HG03342 (cell line): ENCODE results near the gene MRTFA.

ENCODE experiments used
- ATAC-seq: cut with Tn5 transposase; IDR thresholded peaks from one replicate; pipeline ENCODE4 v1.9.1; 2021; ENCODE audit warnings: mild to moderate bottlenecking, moderate library complexity; ENCODE audit not compliant: unreplicated experiment

MRTFA gene

GRCh38 chr22:40415531-40416266 is 220.8 kb downstream of the MRTFA start:
- no peak for ATAC-seq

- ATAC-seq, result no peak
Measured at GRCh38 chr22:40414838-40415505, 221.5 kb downstream of the MRTFA start.

- ATAC-seq, result no peak
Measured at GRCh38 chr22:40414311-40414710, 222.2 kb downstream of the MRTFA start.

- ATAC-seq, result no peak
Measured at GRCh38 chr22:40413873-40414272, 222.6 kb downstream of the MRTFA start.

GRCh38 chr22:40412441-40412840 is 224.1 kb downstream of the MRTFA start:
- ATAC-seq, result peak; percentile 55

DNA sequence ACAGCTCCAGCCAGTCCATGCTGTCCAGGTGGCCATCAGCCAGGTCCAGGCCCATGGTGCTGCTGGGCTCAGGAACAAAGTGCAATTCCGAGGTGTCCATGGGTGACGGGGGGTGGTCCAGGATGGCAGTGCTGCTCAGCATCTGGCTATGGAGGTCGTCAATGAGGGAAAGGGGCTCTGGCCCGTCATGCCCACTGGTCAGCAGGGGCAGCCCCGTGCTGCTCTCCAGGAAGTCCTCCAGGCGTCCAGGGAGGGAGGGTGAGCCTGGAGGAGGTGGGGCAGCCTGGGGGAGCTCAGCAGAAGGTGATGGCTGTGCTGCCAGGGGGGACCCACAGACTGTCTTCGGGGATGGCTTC is 225.0 kb downstream of the MRTFA start:
- no peak for ATAC-seq

DNA sequence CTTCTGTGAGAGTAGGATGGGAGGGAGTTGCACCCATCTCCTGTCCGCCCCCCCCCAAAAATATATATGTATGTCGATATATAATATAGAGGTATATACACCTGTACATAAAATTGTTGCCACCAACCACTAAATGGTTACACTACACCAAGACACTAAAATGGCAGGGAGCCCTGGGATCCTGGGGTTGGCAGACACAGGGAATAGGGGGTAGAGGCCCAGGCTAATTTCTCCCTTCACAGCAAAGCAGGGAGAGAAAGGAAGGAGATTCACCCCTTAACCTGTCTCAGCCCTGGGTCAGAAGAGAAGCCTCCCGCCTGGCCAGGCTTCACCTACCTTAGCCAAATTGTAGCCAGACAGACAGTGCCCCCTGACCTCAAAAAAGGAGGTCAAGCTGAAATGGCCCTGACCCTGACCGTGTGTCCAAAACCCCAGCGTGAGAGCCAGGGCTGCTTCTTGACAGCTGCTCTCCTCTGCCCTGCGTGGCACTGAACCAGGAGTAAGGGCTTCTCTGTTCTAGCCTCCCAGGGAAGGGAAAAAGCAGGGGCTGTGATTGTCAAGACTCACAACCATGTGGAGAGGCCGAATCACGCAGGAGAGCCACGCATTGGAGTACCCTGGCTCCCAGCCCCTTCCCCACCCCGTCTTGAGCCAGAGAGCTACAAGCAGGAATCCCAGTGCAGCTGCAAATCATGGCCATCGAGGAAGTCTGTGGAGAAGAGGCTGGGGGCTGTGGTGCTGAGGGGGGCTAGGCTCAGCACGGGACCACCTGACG is 225.6 kb downstream of the MRTFA start:
- no peak for ATAC-seq

DNA sequence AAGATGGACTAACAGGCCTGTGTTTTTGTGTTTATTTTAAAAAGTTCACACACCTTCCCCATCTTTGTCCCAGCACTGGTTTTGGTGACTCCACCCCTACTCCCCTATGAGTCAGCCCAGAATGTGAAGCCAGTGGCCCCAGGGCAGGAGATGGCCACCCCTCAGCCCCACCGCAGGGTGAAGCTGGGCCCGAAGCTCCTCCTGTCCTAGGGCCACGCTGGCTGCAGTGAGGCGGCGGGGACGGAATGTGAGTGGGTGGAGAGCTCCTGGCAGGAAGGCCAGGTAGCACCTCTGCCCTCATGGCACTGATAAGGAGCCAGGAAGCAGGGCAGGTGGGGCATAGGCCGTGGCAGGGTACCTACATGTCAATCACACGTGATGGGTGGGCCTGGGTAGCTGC is 226.2 kb downstream of the MRTFA start:
- no peak for ATAC-seq

- no peak for ATAC-seq
Measured at GRCh38 chr22:40409613-40410113, 226.9 kb downstream of the MRTFA start.

GRCh38 chr22:40408718-40409612 is 227.6 kb downstream of the MRTFA start:
- ATAC-seq, result no peak

DNA sequence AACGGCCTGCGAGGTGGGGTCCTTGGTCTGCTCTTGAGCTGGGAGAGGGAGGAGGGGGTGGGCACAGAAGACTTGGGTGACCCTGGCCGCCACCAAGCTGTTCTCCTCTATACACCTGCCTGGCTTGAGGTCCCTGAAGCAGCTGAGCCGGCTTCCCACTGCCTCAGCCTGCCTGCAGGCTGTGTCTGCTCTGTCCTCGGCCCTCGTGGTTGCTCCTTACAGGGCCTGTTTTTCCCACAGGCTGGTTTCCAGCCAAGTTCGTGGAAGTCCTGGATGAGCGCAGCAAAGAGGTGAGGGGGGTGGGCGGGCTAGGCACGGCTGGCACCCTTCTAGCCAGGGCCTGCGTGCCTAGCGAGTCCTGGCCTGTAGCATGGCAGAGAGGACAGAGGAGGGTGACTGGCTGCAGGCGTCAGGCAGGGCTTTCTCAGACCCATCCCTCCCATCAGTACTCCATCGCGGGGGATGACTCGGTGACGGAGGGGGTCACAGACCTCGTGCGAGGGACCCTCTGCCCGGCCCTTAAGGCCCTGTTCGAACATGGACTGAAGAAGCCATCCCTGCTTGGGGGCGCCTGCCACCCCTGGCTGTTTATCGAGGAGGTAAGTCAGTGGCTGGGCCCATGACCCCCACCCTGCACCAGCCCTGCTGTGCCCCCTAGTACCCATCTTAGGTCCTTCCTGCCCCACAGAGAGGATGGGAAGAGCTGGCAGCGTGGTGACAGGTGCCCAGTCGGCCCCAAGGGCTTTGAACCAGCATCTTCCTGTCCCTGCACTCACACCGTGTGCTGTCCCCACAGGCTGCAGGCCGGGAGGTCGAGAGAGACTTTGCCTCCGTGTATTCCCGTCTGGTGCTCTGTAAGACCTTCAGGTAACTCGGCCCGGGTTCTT is 228.4 kb downstream of the MRTFA start:
- no peak for ATAC-seq

DNA sequence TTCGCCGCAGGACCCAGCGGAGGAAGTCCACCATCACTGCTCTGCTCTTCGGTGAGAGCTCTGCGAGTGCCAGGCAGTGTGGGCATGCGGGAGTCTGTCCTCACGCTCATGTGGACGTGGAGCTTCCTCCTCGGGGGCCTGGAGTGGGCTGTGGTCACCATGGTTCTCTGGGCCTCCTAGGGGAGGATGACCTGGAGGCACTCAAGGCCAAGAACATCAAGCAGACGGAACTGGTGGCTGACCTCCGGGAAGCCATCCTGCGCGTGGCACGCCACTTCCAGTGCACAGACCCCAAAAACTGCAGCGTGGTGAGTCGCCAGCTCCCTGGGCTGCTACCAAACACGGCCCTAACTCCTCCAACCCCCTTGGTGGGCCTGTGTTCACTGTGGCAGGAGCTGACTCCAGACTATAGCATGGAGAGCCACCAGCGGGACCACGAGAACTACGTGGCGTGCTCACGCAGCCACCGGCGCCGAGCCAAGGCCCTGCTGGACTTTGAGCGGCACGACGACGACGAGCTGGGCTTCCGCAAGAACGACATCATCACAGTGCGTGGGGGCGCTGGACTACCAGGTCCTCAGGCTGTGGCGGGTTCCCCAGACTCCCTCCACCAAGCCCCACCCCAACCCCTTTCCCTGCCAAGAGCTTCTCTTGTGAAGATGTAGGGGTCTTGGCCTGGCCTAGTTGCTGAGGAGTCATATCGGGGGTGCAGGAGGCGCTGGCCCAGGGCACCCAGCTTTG is 229.3 kb downstream of the MRTFA start:
- no peak for ATAC-seq

DNA sequence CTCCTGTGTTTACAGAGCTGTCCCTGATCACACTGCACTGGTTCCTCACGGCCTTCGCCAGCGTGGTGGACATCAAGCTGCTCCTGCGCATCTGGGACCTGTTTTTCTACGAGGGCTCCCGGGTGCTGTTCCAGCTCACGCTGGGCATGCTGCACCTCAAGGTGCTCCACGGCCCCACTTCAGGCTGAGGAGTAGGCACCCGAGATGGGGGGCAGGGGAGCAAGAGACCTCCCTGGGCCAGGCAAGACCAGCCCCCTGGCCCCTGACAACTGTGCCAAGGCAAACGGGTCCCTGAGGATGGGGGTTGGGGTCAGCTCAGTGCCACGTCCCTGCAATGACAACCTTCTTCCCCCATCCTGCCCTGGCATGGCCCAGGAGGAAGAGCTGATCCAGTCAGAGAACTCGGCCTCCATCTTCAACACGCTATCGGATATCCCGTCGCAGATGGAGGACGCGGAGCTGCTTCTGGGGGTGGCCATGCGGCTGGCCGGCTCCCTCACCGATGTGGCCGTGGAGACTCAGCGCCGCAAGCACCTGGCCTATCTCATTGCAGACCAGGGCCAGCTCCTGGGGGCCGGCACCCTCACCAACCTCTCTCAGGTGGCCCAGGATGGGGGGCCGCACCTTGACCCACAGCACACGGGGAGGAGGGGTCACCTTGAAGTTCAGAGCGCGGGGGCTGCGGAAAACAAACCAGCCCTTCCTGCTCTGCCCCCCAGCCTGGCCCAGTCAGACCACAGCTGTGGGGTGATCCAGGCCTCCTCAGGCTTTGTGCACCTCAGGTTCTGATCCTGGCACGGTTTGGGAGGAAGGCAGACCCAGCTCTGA is 230.2 kb downstream of the MRTFA start:
- ATAC-seq, result no peak

GRCh38 chr22:40405178-40406062 is 231.1 kb downstream of the MRTFA start:
- no peak for ATAC-seq

GRCh38 chr22:40404251-40405177 is 232.0 kb downstream of the MRTFA start:
- no peak for ATAC-seq

GRCh38 chr22:40403651-40404050 is 232.9 kb downstream of the MRTFA start:
- no peak for ATAC-seq
